HCT116 (cell line): ENCODE results near the gene DDI2. TPM values are rescaled to one million over a fixed set of nuclear protein-coding genes. Genes with fewer than 3 reads are reported as not detected.

ENCODE experiments used
- ATAC-seq: fragments of 200-7000 bp; cut with Tn5 transposase; 2 replicates; pipeline ENCODE4 v1.9.1; 2020; ENCODE audit warnings: mild to moderate bottlenecking, moderate library complexity
- BruUV-seq: library from RNA; stranded (reverse); fragments of 400-500 nt; replicated peaks from 2 replicates; lab custom pipeline; 2021; lab: Mats Ljungman, UMichigan
- CTCF ChIA-PET: fragments of 300-600 bp; sonication (Branson Sonifier 250); formaldehyde crosslinking; loops from one replicate; lab custom pipeline; 2021; ENCODE audit warnings: antibody characterized with exemption; lab: Charles Lee
- POLR2A ChIA-PET: fragments of 300-600, 350-600 bp; sonication (Branson Sonifier 250); formaldehyde crosslinking; loops from one replicate; lab custom pipeline; 2021; ENCODE audit warnings: antibody characterized with exemption; lab: Charles Lee
- RAD21 ChIA-PET, 2 experiments: fragments of 300-600 bp; sonication (Branson Sonifier 250); formaldehyde crosslinking; loops; one replicate each; lab custom pipeline; 2023; ENCODE audit warnings: low total read pairs in 2 of 2; ENCODE audit not compliant: uncharacterized antibody in 2 of 2, unreplicated experiment in 2 of 2, low non-redundant PET in 1 of 2; lab: Charles Lee
- DNase-seq: peaks from one replicate; pipeline ENCODE4 v3.0.0-alpha.2; 2010; ENCODE audit warnings: low read depth, low spot score
- H2AFZ ChIP-seq: fragments of 200-600 bp; shearing (Covaris generic), sonication (generic); 2 replicates; pipeline ENCODE4 v1.6.1; 2017; ENCODE audit warnings: low read depth, mixed run types, mixed read lengths, antibody characterized with exemption, low read length; ENCODE audit not compliant: poor library complexity, severe bottlenecking
- H3K27ac ChIP-seq: 2 replicates; pipeline ENCODE4 v1.5.1; 2012; ENCODE audit warnings: low read depth, low read length
- H3K27me3 ChIP-seq: fragments of 200-600 bp; sonication (generic); 2 replicates; pipeline ENCODE4 v1.6.1; 2016; ENCODE audit warnings: mixed run types, low read length, mixed read lengths; ENCODE audit not compliant: insufficient read depth
- H3K36me3 ChIP-seq, 2 experiments: fragments of 200-500 bp in 1 of 2; fragments of 200-600 bp in 1 of 2; sonication (Bioruptor generic) in 1 of 2; sonication (generic) in 1 of 2; 2 replicates each; pipeline versions ENCODE4 v1.5.1 to v1.6.1; 2014 to 2016; ENCODE audit warnings: low read length in 2 of 2, inconsistent platforms in 1 of 2, mixed read lengths in 1 of 2, mixed run types in 1 of 2; ENCODE audit not compliant: insufficient read depth in 2 of 2, control insufficient read depth in 1 of 2
- H3K4me1 ChIP-seq, 2 experiments: fragments of 200-600 bp in 1 of 2; sonication (generic) in 1 of 2; 2 replicates each; pipeline versions ENCODE4 v1.5.1 to v1.6.1; 2012 to 2017; ENCODE audit warnings: low read length in 2 of 2, inconsistent platforms in 1 of 2, mild to moderate bottlenecking in 1 of 2, mixed read lengths in 1 of 2, mixed run types in 1 of 2, moderate library complexity in 1 of 2; ENCODE audit not compliant: insufficient read depth in 2 of 2, control insufficient read depth in 1 of 2
- H3K4me2 ChIP-seq: fragments of 200-600 bp; sonication (generic); 2 replicates; pipeline ENCODE4 v1.6.1; 2017; ENCODE audit warnings: mixed run types, low read length, mixed read lengths
- H3K4me3 ChIP-seq, 2 experiments: fragments of 200-600 bp in 1 of 2; sonication (generic) in 1 of 2; replicated peaks in 1 of 2; 2 replicates each; pipeline ENCODE4 v1.5.1; 2011 to 2016; ENCODE audit warnings: low read length in 2 of 2, control low read depth in 1 of 2, low read depth in 1 of 2, mild to moderate bottlenecking in 1 of 2, mixed read lengths in 1 of 2, mixed run types in 1 of 2
- H3K79me2 ChIP-seq: fragments of 200-600 bp; sonication (generic); 2 replicates; pipeline ENCODE4 v1.6.1; 2017; ENCODE audit warnings: mild to moderate bottlenecking, mixed run types, low read length, moderate library complexity, mixed read lengths; ENCODE audit not compliant: insufficient read depth
- H3K9ac ChIP-seq: fragments of 200-600 bp; sonication (generic); 2 replicates; pipeline ENCODE4 v1.6.1; 2016; ENCODE audit warnings: low read length, mixed read lengths
- H3K9me2 ChIP-seq: fragments of 200-600 bp; sonication (generic), shearing (Covaris generic); 2 replicates; pipeline ENCODE4 v1.6.1; 2017; ENCODE audit warnings: mixed run types, mild to moderate bottlenecking, moderate library complexity; ENCODE audit not compliant: insufficient read depth
- H3K9me3 ChIP-seq, 2 experiments: fragments of 200-500 bp in 1 of 2; fragments of 200-600 bp in 1 of 2; sonication (Bioruptor generic) in 1 of 2; sonication (generic) in 1 of 2; 2 replicates each; pipeline ENCODE4 v1.6.1; 2014 to 2017; ENCODE audit warnings: low read length in 2 of 2, mixed read lengths in 2 of 2, inconsistent platforms in 1 of 2, low read depth in 1 of 2, mild to moderate bottlenecking in 1 of 2, mixed run types in 1 of 2, moderate library complexity in 1 of 2; ENCODE audit not compliant: control insufficient read depth in 1 of 2, insufficient read depth in 1 of 2
- H4K20me1 ChIP-seq: fragments of 200-600 bp; sonication (generic), shearing (Covaris generic); 2 replicates; pipeline ENCODE4 v1.6.1; 2017; ENCODE audit warnings: mixed run types, mild to moderate bottlenecking, moderate library complexity; ENCODE audit not compliant: insufficient read depth
- CBX3 ChIP-seq: IDR thresholded peaks from 2 replicates; pipeline ENCODE4 v1.6.1; 2012; ENCODE audit warnings: low read depth
- CTCF ChIP-seq, 3 experiments: fragments of 200-600 bp in 1 of 3; sonication (generic) in 1 of 3; IDR thresholded peaks in 2 of 3; conservative IDR thresholded peaks in 1 of 3; 2 replicates each; pipeline ENCODE4 v1.5.1; 2012 to 2017; ENCODE audit warnings: low read depth in 2 of 3, low read length in 2 of 3, antibody characterized with exemption in 1 of 3, borderline replicate concordance in 1 of 3, control low read depth in 1 of 3, mild to moderate bottlenecking in 1 of 3, mixed read lengths in 1 of 3, mixed run types in 1 of 3, moderate library complexity in 1 of 3; ENCODE audit not compliant: insufficient read depth in 1 of 3
- EGR1 ChIP-seq: IDR thresholded peaks from 2 replicates; pipeline ENCODE4 v1.6.1; 2012; ENCODE audit warnings: low read depth
- EZH2 ChIP-seq: fragments of 200-600 bp; sonication (generic); IDR thresholded peaks from 2 replicates; pipeline ENCODE4 v1.6.1; 2017; ENCODE audit warnings: antibody characterized with exemption, mixed run types
- FOSL1 ChIP-seq: IDR thresholded peaks from 2 replicates; pipeline ENCODE4 v1.6.1; 2012; ENCODE audit warnings: low read depth
- JUND ChIP-seq: IDR thresholded peaks from 2 replicates; pipeline ENCODE4 v1.6.1; 2012
- POLR2A ChIP-seq: IDR thresholded peaks from 2 replicates; pipeline ENCODE4 v1.7.0; 2011; ENCODE audit warnings: borderline replicate concordance; ENCODE audit not compliant: insufficient read depth, insufficient read length; ENCODE audit errors: extremely low read depth
- RAD21 ChIP-seq: IDR thresholded peaks from 2 replicates; pipeline ENCODE4 v1.6.1; 2012; ENCODE audit warnings: low read depth, mild to moderate bottlenecking
- REST ChIP-seq: IDR thresholded peaks from 2 replicates; pipeline ENCODE4 v1.6.1; 2012; ENCODE audit warnings: low read depth
- SP1 ChIP-seq: IDR thresholded peaks from 2 replicates; pipeline ENCODE4 v1.6.1; 2012; ENCODE audit warnings: low read depth
- TCF7L2 ChIP-seq: IDR thresholded peaks from 2 replicates; pipeline ENCODE4 v1.7.0; 2011; ENCODE audit warnings: borderline replicate concordance, inconsistent platforms; ENCODE audit not compliant: insufficient read depth, insufficient read length; ENCODE audit errors: extremely low read depth
- YY1 ChIP-seq: IDR thresholded peaks from 2 replicates; pipeline ENCODE4 v1.6.1; 2011; ENCODE audit warnings: low read length, low read depth, moderate library complexity, mild to moderate bottlenecking; ENCODE audit not compliant: insufficient replicate concordance; ENCODE audit errors: extremely low read depth
- ZNF274 ChIP-seq: fragments of 200-500 bp; sonication (Bioruptor generic); IDR thresholded peaks from 2 replicates; pipeline ENCODE4 v1.6.1; 2014; ENCODE audit warnings: mild to moderate bottlenecking, low read depth, low read length, inconsistent platforms
- intact Hi-C: fragments of 100-400 bp; cut with micrococcal nuclease; formaldehyde crosslinking; loops from 2 replicates; pipeline ENCODE4 v1.10.0; 2022
- total RNA-seq: library from RNA; stranded (reverse); gene quantifications from one replicate; pipeline ENCODE4 v1.2.1, GENCODE V29; 2021; ENCODE audit not compliant: unreplicated experiment

The DDI2 gene
- total RNA-seq, 1 experiment from 2014 or later, result 26.3 TPM

- BruUV-seq, result no TSS peak
- ATAC-seq (no peak), DNase-seq (no peak)
- Histone ChIP-seq H4K20me1 (no peaks in the 10 kb centered on the region; the same call in 1 of the 2 replicates), H3K9ac (no peak overlapping the region), H3K4me1 (peaks cover 12 to 18% of the 10 kb centered on the region in 2 experiments), H3K79me2 (peaks cover 4% of the 10 kb centered on the region; the same call in 1 of the 2 replicates), H2AFZ (no peak overlapping the region), H3K36me3 (peaks cover 31 to 55% of the 10 kb centered on the region in 2 experiments), H3K9me3 (no peaks in the 10 kb centered on the region), H3K4me3 (no peak overlapping the region), H3K9me2 (no peaks in the 10 kb centered on the region), H3K27me3 (no peaks in the 10 kb centered on the region), H3K27ac (no peak overlapping the region), H3K4me2 (no peak overlapping the region)
- intact Hi-C loops, result no loop called here
- TF ChIP-seq EGR1 (no peak), POLR2A (no peak), CBX3 (no peak), ZNF274 (no peak), FOSL1 (no peak), RAD21 (no peak), CTCF (IDR thresholded peaks at IDR 0.05 in 2 of 3, conservative IDR thresholded peaks at IDR 0.05 in 1 of 3; ENCODE audit: borderline replicate concordance in 1 of 3, insufficient read depth in 1 of 3, low read depth in 2 of 3, low read length in 2 of 3) (no peak), YY1 (no peak), EZH2 (no peak), REST (no peak), TCF7L2 (no peak), SP1 (no peak), JUND (no peak)
- RAD21 ChIA-PET, result no interaction called here
- CTCF ChIA-PET, result no interaction called here
- POLR2A ChIA-PET, result no interaction called here
Observed at GRCh38 chr1:15657021-15657420, 39.8 kb downstream of the DDI2 start.
